K562 (cell line): ENCODE results near the gene MAML1.

Experiments used
- MNT ChIP-seq, 2 experiments: fragments of 450-650 bp; conservative IDR thresholded peaks; 2 replicates each; pipeline ENCODE4 v1.6.1; 2017; ENCODE audit warnings: mild to moderate bottlenecking in 2 of 2, moderate library complexity in 2 of 2
- NKRF ChIP-seq: fragments of 450-650 bp; IDR thresholded peaks from 2 replicates; pipeline ENCODE4 v1.6.1; 2016; ENCODE audit warnings: borderline replicate concordance

GRCh38 chr5:179815491-179816249 is 83.0 kb downstream of the MAML1 start:
- TF ChIP-seq MNT (conservative IDR thresholded peaks at IDR 0.05) (no peak), NKRF (no peak)
